ENCODE measurements around the gene TLE7.
A peak's percentile ranks its signal among the peaks of the same experiment; 100 is the strongest.

Gene TLE7

DNA sequence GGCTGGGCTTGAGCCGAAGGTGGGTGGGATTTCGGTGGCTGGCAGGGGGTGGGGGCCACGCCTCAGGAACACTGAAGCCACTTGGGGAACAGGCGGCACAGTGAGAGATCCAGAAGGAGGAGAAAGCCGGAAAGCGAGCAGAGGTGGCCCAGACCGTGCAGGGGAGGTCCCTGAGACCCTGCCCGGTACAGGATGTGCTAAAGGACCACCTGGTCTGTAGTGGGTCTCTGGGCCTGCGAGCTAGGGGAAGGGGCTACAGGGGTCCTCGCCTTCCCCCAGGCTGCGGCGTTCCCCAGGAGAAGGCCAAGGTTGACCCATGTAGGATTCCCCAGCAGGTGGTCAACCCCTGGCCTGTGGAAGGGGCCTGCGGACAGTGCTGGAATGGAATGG, at the start of gene TLE7:
Gene TLE7, minus strand, starts transcription at position 4 of the 390 bp plus-strand sequence. CDS start 8,730 bp downstream, outside the sequence.
- no peak for DNase-seq (ENCODE audit: low spot score)

DNA sequence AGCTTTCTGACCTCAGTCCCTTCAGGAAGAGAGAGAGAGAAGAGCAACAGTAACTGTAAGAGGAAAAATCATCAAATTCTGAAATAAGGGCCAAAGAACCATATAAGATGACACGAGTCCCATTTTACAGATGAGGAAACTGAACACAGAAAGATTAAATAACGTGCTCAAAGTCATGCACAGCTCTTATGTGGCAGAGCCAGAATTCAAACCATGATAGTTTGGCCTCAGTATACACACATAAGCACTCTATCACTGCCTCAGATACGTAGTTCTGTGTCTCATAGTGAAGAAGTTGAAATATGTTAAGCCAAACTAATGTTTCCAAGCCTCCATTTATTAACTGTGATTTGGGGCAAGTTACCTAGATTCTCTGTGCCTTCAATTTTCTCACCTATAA, 49.2 kb upstream of the TLE7 start:
- DNase-seq (ENCODE audit: low spot score), result no peak

DNA sequence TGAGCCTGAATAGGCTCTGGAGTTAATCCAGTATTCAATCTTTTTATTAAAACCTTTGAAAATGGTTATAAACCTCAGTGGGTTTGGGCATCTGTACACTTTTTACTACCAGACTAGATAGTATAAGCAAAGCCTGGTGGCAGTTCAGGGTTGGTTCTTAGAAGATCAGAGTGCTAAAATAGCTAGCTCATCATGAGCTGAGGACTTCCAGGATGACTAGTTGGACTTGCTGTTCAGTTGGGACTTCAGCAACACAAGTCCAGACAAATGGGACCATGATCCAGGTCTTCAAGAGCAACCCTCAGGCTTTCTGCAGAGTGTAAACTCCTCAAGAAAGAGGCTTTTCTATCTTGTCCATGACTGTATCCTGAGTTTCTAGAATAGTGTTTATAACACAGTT, 48.5 kb upstream of the TLE7 start:
- DNase-seq (ENCODE audit: low spot score), result no peak

DNA sequence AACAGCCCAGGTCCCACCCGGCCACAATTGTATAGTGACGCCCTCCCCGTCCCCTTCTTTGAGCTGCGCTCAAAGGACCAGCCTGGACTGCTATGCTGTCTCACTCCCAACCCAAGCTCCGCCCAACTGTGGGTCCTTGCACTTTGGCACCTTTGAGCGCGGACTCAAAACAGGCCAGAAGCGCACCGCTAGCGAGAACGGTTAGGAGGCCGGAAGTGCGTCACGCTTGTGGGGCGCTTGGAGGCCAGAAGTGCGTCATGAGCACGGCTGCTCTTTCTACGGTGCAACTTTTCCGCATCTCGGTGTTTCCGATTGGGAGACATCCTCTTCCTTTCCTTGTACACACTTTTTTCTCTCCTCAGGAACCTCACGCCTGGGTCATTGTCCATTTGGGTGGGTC, 47.3 kb upstream of the TLE7 start, which contains the start of gene ZNF19:
Gene ZNF19, minus strand, starts transcription at position 203 of the 400 bp plus-strand sequence. CDS start 7,210 bp downstream, outside the sequence.
- no peak for DNase-seq (ENCODE audit: low spot score)

DNA sequence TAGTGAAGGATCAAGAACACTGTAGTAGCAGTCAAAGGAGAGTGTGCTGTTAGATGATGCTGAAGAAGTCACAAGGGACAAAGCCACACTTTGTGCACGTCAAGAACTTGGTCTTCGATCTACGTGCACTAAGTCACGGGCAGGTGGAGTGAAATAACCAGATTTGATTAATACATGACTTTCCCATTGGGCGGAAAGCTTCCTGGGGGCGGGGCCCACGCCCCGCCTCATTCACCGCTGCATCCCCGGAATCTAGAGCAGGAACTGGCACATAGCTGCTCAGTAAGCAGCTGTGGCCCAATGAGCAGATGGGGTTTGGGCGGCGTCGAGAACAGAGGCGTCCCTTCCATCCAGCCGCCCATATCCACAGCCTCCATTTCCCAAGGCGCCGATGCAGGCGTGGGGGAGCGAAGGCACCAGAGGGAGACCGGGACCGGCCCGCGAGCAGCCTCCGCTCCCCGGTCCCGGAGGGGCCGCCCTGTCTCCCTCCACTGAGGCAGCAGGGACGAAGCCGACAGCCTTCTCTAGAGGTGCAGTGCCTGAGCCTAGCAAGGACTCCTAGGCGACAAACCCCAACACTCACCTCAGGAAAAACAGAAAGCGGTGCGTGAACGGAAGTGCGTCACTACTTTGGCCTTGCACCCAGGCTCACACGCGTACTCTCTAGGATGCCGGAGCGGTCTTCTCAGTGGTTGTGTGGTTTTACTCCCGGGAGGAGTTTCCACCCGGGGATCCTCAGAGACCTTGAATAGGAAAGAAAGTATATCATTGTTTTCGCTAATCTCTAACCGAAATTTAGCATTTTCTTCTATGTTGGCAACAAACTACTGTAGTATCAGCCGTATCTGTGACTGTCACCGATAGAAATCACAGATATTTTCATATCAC, 42.4 kb upstream of the TLE7 start:
- DNase-seq (ENCODE audit: low spot score), result peak; percentile 93

DNA sequence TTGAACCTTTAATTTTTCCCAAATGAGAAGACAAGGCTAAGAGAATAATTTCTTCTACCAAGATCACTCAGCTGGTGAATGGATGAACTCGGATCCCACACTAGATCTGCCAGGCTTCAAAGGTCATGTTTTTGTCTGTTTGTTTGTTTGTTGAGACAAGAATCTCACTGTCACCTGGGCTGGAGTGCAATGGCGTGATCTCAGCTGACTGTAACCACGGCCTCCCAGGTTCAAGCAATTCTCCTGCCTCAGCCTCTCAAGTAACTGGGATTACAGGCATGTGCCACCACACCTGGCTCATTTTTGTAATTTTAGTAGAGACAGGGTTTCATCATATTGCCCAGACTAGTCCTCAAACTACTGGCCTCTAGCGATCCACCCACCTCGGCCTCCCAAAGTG, 40.7 kb upstream of the TLE7 start:
- DNase-seq (ENCODE audit: low spot score), result no peak

DNA sequence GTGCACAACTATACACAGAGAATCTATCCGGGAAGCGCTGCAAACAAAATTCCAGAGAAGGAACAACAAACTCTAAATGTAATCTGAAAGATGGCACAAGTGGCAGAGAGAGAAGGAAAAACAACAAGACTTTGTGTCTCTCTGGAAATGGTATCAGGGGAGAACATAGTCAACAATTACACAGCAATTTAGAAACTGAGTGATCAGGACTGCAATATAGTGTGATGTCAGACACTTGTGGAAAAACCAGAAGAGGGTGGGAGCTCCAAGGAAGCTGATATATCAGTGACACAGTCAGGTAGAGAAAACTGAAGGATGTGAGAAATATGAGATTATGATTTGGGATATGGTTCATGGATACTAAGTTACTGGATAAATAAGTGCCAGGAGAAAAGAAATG, 39.1 kb upstream of the TLE7 start:
- no peak for DNase-seq (ENCODE audit: low spot score)

DNA sequence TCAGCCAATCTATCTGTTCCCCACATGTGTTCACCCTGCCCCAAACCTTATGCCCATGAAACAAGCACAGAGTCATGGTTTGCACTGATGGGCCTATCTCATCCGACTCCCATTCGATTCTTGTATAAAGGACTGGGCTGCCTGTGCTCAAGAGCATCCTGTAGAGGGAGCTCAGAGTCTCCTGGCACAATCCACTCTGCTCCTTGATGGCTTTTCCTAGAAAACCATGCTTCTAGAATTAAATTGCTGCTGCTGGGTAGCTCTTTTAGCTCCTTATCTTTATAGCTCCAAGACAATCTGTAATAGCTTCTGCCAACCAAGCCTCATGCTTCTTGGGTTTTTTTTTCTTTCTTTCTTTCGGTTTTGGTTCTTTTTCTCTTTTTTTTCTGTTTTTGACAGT, 37.6 kb upstream of the TLE7 start:
- DNase-seq (ENCODE audit: low spot score), result peak; percentile 62

DNA sequence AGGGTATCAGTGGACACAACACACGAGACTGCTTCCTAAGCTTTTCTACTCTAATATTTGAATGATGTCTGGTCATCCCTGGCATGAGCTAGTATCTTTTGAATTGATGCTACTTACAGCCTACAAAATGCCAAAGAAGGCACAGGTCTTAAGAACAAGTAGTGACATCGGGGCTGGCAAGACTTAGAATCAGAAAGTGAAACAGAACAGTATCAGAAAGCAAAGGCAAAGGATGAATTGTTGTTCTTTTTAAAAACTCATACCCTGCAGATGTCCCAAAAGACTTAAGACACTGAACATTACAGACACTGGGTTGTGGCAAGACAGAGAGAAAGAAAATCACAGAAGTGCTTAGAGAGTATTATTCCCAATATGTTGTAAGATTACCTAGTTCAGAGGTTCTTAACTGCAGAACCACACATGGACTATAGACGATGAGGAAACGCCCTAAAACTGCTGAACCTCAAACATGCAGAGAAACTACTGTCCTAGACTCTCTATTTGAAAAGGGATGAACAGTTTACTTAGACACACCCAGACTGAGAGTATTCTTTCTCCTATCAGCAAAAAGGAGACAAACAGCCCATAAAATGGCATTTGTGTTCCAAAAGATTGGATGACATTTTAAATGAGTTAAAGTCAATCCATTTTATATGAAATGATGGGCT, 34.7 kb upstream of the TLE7 start:
- no peak for DNase-seq (ENCODE audit: low spot score)

DNA sequence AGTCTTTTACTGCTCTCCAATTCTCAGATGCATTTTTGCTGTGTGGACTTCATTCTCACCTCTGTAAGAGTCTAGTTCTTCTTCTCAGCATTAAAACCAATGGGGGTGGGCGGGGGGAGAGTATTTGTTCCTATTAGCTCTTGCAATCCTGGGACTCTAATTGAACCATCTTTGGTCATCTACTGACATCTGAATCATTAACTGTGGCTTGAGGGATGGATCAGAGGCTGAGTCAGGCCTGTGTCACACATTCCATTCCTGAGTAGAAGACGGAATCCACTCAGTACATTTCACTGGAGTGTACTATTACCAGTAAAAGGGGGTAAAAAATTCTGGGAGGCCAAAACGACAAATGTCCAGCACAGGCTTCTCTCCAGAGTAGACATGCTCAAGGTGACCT, 33.0 kb upstream of the TLE7 start:
- DNase-seq (ENCODE audit: low spot score), result peak; percentile 91

DNA sequence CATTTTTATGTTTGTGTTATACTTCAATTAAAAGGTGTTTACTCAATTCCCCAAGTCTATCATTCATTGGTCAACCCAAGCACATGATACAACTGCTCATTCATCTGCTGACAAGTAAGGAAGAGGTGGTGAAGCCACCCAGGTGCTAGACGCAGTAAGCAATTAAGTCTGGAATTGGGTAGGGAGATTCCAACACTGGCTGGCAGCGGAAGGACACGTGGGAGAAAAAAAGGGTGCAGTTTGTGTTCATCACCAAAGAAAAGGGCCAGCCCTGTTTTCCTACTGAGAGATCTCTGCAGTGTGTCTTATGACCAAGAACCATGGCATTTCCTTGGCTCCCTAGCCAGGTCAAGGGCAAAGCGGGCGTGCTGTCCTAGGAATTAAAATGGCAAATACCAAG, 32.0 kb upstream of the TLE7 start:
- no peak for DNase-seq (ENCODE audit: low spot score)

DNA sequence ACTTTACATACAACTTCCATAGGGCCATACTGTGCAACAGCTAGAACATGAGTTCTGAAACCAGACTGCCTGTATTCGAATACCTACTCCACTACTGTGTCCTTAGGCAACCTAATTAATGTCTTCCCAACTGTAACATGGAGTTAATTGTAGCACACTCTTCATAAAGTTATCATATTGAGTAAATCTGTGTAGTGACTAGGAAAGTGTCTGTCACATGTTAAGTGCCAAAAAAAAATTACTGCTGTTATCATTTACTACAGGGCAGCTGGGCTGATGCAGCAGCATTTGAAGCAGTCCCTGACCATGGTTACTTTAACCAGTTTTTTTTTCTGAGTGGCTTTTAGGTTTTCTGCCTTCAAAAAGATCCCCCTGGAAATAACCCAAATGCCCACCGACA, 31.1 kb upstream of the TLE7 start:
- DNase-seq (ENCODE audit: low spot score), result no peak

DNA sequence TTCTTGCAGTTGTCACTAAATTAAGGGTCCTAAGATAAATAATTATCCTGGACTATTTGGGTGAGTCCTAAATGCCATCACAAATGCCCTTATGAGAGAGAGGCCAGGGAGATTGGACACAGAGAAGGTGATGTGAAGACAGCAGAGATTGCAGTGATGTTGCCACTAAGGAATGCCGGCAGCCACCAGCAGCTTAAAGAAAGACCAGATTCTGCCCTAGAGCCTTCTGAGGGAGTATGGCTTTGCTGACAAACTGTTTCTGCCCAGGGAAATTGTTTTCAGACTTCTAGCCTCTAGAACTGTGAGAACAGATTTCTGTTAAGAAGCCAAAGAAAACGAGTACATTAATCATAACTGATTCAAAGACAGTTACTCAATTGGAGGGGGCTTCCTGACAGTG, 30.2 kb upstream of the TLE7 start:
- DNase-seq (ENCODE audit: low spot score), result no peak

DNA sequence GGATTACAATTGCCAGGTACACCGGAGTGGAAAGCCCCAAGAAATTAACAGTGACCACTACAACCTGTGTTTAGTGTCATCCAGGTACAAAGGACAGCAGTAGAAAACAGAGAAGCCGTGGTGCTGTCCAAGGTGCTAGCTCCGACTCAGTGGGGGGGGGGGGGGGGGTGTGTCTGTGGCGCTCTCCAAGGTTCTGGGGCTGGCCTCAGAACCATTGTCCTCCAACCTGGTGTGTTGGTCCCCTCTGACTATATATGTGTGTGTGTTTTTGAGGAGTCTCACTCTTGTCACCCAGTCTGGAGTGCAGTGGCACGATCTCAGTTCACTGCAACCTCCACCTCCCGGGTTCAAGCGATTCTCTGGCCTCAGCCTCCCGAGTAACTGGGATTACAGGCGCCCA, 26.0 kb upstream of the TLE7 start:
- peak; percentile 62 for DNase-seq (ENCODE audit: low spot score)

DNA sequence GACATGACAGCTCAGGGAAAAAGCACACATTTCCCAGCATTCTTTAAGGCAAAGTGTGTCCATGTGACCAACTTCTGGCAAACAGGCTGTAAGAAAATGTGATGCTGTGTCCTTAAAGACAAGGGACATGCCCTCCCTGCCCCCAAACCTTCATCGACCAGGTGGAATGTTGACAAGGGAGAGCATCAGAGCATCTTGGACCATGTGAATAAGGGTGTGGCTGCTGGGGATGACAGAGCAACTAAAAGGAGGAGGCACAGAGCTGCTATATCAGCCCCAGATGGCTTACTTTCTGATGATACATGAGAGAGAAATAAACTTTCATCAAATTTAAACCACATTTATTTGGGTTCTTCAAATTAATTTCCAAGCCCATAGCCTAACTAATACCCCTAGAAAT, 22.4 kb upstream of the TLE7 start:
- no peak for DNase-seq (ENCODE audit: low spot score)

DNA sequence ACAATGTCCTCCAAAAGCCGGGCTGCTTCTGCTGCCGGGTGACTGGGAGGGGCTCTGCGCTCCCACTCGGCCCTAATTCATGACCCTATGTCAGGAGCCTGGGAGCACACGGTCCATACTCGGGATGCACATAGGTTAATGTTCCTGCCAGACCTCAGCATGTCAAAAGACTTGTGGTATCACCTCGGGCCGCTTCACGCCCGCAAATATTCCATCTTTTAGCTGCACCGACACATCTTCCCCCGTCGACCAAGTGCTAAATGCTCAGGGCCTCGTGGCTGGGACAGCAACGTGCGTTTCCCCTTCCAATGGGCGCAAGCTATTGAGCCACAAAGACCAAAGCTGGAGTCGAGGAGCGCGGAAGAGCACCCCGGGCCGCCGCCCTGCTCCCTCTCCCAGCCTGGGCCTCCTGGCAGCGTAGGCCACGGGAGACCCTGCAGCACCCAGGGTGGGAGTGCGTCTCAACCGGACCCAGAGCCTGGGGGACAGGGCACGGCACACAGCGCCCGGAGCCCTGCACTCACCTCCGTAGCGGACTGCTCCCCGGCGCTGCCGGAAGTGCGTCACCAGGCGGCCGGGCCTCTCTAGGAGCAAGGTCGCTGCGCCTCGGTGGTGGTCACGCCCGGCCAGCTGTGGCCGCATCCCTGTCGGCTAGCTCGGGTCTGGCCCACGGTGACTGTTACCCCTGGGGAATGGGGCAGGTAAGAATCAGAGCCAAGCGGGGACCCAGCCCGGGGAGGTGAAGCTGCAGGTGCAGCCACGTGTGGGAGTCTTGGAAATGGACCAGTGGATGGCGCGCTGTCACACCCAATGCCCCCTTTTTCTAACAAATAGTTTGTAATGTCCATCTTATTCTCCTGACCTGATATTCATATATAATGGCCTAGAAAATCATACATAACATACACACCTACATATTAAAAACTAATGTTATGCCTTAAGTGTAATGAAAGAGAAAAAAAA, 20.1 kb upstream of the TLE7 start, which contains the start of gene ZNF23:
Gene ZNF23, minus strand, starts transcription at position 562 of the 963 bp plus-strand sequence. CDS start 5,451 bp downstream, outside the sequence.
- DNase-seq (ENCODE audit: low spot score), result peak; percentile 91

DNA sequence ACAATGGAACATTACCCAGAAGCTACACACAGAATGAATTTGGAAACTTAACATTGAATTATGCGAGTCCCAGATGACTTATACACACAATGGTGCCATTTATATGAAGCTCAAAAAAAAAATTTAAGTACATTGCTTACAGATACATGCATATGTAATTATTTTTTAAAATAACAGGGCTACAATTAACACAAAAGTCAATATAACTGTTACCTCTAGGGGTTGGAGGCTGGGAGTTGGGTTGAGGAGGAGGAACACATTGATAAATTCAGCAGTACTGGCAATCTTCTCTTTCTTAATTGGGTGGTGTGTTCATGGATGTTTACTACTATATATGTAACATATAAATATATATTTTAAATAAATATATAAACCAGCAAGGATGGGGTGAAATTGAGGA, 19.1 kb upstream of the TLE7 start:
- DNase-seq (ENCODE audit: low spot score), result peak; percentile 67

DNA sequence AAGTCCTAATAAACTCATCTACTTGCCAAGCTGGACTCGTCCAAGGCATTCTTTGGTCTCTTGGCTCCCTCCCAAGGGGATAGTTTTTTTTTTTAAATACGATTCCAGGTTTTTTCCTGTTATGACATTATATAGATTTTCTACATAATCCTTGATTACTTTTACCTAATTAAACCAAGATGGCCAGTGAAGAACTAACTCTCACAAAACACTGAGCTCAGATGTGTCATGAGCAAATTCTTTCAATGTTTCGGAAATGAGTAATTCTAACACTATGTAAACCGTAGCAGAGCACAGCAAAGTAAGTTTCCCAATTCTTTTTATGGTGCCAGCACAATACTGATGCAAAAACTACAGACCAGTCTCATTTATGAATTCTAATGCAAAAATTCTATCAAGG, 18.4 kb upstream of the TLE7 start:
- peak; percentile 96 for DNase-seq (ENCODE audit: low spot score)

DNA sequence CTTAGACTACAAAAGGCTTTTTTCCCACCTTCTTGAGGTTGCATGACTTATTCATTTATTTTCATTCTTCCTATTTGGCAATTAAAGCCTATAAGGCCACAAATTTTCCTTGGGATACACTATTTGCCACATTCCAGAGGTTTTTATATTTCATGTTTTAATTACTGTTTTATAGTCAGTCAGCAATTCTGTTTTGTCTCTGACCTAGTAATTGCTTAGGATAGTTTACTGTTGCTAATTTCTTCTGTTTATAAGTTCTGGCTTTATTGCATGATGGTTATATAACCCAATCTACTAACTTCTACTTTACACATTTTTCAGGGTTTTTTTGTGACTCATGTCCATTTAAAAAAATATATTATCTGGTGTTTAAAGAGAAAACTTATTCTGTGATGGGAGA, 17.7 kb upstream of the TLE7 start:
- DNase-seq (ENCODE audit: low spot score), result no peak

DNA sequence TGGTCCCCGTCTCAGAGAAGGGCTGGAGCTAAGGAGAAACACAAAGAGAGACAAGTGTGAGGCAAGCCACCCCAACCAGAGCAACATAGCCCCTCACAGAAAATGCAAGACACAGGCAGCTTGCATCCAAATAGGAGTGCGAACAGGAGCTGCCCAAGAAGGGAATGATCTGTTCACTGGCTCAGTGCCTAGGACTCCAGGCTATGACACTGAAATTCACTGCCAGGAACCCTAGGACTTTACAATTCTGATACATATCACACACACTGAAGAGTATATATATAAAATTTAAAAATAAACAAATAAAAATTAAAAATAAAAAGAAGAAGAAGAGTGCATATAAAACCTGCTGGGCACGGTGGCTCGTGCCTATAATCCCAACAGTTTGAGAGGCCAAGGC, 14.9 kb upstream of the TLE7 start:
- no peak for DNase-seq (ENCODE audit: low spot score)

DNA sequence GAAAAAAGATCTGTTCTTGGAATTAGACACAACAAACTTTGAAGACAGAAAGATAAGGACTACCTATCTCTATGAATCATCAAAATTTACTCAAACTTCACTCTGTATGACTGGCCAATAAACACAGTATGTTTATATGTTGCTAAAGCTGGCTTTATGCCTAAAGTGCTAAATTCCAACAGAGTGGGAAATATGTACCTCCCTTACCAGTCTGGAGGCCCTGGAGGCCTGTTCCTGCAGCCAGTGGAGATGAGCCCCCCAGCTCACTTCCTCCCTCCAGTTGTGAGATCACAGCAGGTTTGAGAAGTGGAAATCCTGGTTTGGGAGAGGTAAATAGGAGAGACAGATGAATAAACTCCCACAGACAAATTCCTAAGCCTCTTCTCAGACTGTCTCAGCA, 11.2 kb upstream of the TLE7 start:
- no peak for DNase-seq (ENCODE audit: low spot score)

DNA sequence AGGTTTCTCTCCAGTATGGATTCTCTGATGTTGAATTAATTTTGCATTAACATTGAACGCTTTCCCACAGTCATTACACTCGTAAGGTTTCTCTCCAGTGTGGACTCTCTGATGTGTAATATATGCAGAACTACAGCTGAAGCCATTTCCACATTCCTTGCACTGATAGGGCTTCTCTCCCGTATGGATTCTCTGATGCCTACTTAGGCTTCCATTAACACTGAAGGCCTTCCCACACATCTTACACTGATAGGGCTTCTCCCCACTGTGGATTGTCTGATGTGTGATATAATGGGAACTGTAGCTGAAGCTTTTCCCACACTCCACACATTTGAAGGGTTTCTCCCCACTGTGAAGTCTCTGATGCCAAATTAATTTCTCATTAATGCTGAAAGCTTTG, 7.2 kb upstream of the TLE7 start:
- no peak for DNase-seq (ENCODE audit: low spot score)
